IMR-90 (cell line): ENCODE measurements around the gene PLCH2. TPM values are rescaled to one million over a fixed set of nuclear protein-coding genes. Genes with fewer than 3 reads are reported as not detected.

Experiments
- ATAC-seq: fragments of 200-7000 bp; cut with Tn5 transposase; 2 replicates; pipeline ENCODE4 v1.9.1; 2020; ENCODE audit warnings: low read depth, mild to moderate bottlenecking, moderate library complexity
- BruUV-seq: library from RNA; stranded (reverse); fragments of 400-500 nt; replicated peaks from 2 replicates; lab custom pipeline; 2021; lab: Mats Ljungman, UMichigan
- CTCF ChIA-PET: fragments of 300-600 bp; formaldehyde crosslinking; extraction: SDS; loops from one replicate; lab custom pipeline; 2021; ENCODE audit warnings: antibody characterized with exemption; lab: Yijun Ruan, JAX
- POLR2A ChIA-PET: fragments of 300-600 bp; sonication (Branson Sonifier 250); formaldehyde crosslinking; loops from one replicate; lab custom pipeline; 2022; ENCODE audit warnings: antibody characterized with exemption; ENCODE audit not compliant: unreplicated experiment; lab: Charles Lee
- DNase-seq: peaks from one replicate; pipeline ENCODE4 v3.0.0; 2013
- H2AFZ ChIP-seq: replicated peaks from 2 replicates; pipeline ENCODE3; 2013; ENCODE audit warnings: low read length, mild to moderate bottlenecking; ENCODE audit not compliant: poor library complexity
- H2AK5ac ChIP-seq: 2 replicates; pipeline ENCODE4 v1.6.1; 2013; ENCODE audit warnings: low read depth, low read length, inconsistent platforms
- H2AK9ac ChIP-seq: replicated peaks from 2 replicates; pipeline ENCODE3; 2013; ENCODE audit warnings: mild to moderate bottlenecking, low read depth, low read length, moderate library complexity; ENCODE audit not compliant: poor library complexity
- H2BK120ac ChIP-seq: 2 replicates; pipeline ENCODE4 v1.6.1; 2013; ENCODE audit warnings: low read depth, low read length, inconsistent platforms
- H2BK15ac ChIP-seq: 3 replicates; pipeline ENCODE4 v1.6.1; 2013; ENCODE audit warnings: low read depth, low read length, inconsistent platforms
- H2BK20ac ChIP-seq: 2 replicates; pipeline ENCODE4 v1.6.1; 2013; ENCODE audit warnings: low read depth, mild to moderate bottlenecking, inconsistent platforms, low read length, moderate library complexity
- H2BK5ac ChIP-seq: 2 replicates; pipeline ENCODE4 v1.6.1; 2013; ENCODE audit warnings: mild to moderate bottlenecking, low read depth, low read length, inconsistent platforms; ENCODE audit not compliant: poor library complexity, severe bottlenecking
- H3K14ac ChIP-seq: replicated peaks from 2 replicates; pipeline ENCODE4 v1.6.1; 2013; ENCODE audit warnings: low read depth, low read length, inconsistent platforms
- H3K18ac ChIP-seq: 2 replicates; pipeline ENCODE4 v1.6.1; 2013; ENCODE audit warnings: low read depth, low read length, control low read depth
- H3K23ac ChIP-seq: 2 replicates; pipeline ENCODE4 v1.6.1; 2013; ENCODE audit warnings: low read depth, low read length, inconsistent platforms
- H3K27ac ChIP-seq: 2 replicates; pipeline ENCODE4 v1.5.1; 2013; ENCODE audit warnings: mild to moderate bottlenecking, control low read depth, low read length; ENCODE audit not compliant: insufficient read depth
- H3K27me3 ChIP-seq: 2 replicates; pipeline ENCODE4 v1.6.1; 2013; ENCODE audit warnings: low read length; ENCODE audit not compliant: control insufficient read depth, insufficient read depth
- H3K36me3 ChIP-seq: 2 replicates; pipeline ENCODE4 v1.6.1; 2013; ENCODE audit warnings: low read length, mixed read lengths; ENCODE audit not compliant: control insufficient read depth, insufficient read depth
- H3K4ac ChIP-seq: 2 replicates; pipeline ENCODE4 v1.6.1; 2013; ENCODE audit warnings: low read depth, low read length, inconsistent platforms
- H3K4me1 ChIP-seq: 2 replicates; pipeline ENCODE4 v1.6.1; 2013; ENCODE audit warnings: low read length, mixed read lengths; ENCODE audit not compliant: control insufficient read depth, insufficient read depth
- H3K4me2 ChIP-seq: 2 replicates; pipeline ENCODE4 v1.6.1; 2013; ENCODE audit warnings: low read depth, mild to moderate bottlenecking, control low read depth, low read length, moderate library complexity
- H3K4me3 ChIP-seq: 2 replicates; pipeline ENCODE4 v1.5.1; 2013; ENCODE audit warnings: low read depth, mild to moderate bottlenecking, control low read depth, low read length, moderate library complexity; ENCODE audit not compliant: insufficient read depth
- H3K56ac ChIP-seq: 2 replicates; pipeline ENCODE4 v1.6.1; 2013; ENCODE audit warnings: low read length, inconsistent platforms; ENCODE audit not compliant: insufficient read depth; ENCODE audit errors: extremely low read depth
- H3K79me1 ChIP-seq, 2 experiments: 2 replicates each; pipeline ENCODE4 v1.6.1; 2013; ENCODE audit warnings: low read length in 2 of 2, inconsistent platforms in 1 of 2, low read depth in 1 of 2
- H3K9ac ChIP-seq: 2 replicates; pipeline ENCODE4 v1.6.1; 2013; ENCODE audit warnings: low read depth, low read length, control low read depth
- H3K9me1 ChIP-seq: 2 replicates; pipeline ENCODE4 v1.6.1; 2013; ENCODE audit warnings: low read length, inconsistent platforms; ENCODE audit not compliant: insufficient read depth
- H3K9me3 ChIP-seq: 2 replicates; pipeline ENCODE4 v1.6.1; 2013; ENCODE audit warnings: low read length; ENCODE audit not compliant: control insufficient read depth, insufficient read depth
- H4K20me1 ChIP-seq: 2 replicates; pipeline ENCODE4 v1.6.1; 2013; ENCODE audit warnings: low read length, inconsistent platforms; ENCODE audit not compliant: insufficient read depth
- H4K5ac ChIP-seq: 2 replicates; pipeline ENCODE4 v1.6.1; 2013; ENCODE audit warnings: mild to moderate bottlenecking, low read depth, low read length, control low read depth
- H4K8ac ChIP-seq, 2 experiments: 2 replicates each; pipeline ENCODE4 v1.6.1; 2013; ENCODE audit warnings: low read depth in 2 of 2, low read length in 2 of 2, control low read depth in 1 of 2, inconsistent platforms in 1 of 2
- H4K91ac ChIP-seq: 2 replicates; pipeline ENCODE4 v1.6.1; 2013; ENCODE audit warnings: low read depth, low read length, inconsistent platforms; ENCODE audit not compliant: insufficient read depth
- BHLHE40 ChIP-seq: fragments of 150-350 bp; IDR thresholded peaks from 2 replicates; pipeline ENCODE4 v1.6.1; 2016; ENCODE audit warnings: mild to moderate bottlenecking, low read depth, low read length
- CEBPB ChIP-seq: IDR thresholded peaks from 2 replicates; pipeline ENCODE4 v1.6.1; 2012; ENCODE audit warnings: low read depth, low read length, improper control_type of control experiment
- CHD1 ChIP-seq: IDR thresholded peaks from 2 replicates; pipeline ENCODE4 v1.6.1; 2012; ENCODE audit warnings: low read depth, low read length, improper control_type of control experiment
- FOS ChIP-seq: fragments of 150-350 bp; IDR thresholded peaks from 2 replicates; pipeline ENCODE4 v1.6.1; 2016; ENCODE audit warnings: low read depth, low read length
- MAFK ChIP-seq: IDR thresholded peaks from 2 replicates; pipeline ENCODE4 v1.6.1; 2012; ENCODE audit warnings: low read depth, low read length, improper control_type of control experiment
- MAZ ChIP-seq: IDR thresholded peaks from 2 replicates; pipeline ENCODE4 v1.6.1; 2012; ENCODE audit warnings: low read depth, mild to moderate bottlenecking, low read length, improper control_type of control experiment, moderate library complexity, borderline replicate concordance
- MXI1 ChIP-seq: IDR thresholded peaks from 2 replicates; pipeline ENCODE4 v1.6.1; 2012; ENCODE audit warnings: low read depth, mild to moderate bottlenecking, low read length, moderate library complexity, borderline replicate concordance
- NFE2L2 ChIP-seq: fragments of 150-350 bp; IDR thresholded peaks from 2 replicates; pipeline ENCODE4 v1.6.1; 2016; ENCODE audit warnings: low read depth, mild to moderate bottlenecking, low read length
- POLR2A ChIP-seq: IDR thresholded peaks from 2 replicates; pipeline ENCODE4 v1.6.1; 2012; ENCODE audit warnings: mild to moderate bottlenecking, low read depth, low read length
- RAD21 ChIP-seq: IDR thresholded peaks from 2 replicates; pipeline ENCODE4 v1.6.1; 2012; ENCODE audit warnings: low read length, improper control_type of control experiment
- RCOR1 ChIP-seq: IDR thresholded peaks from 2 replicates; pipeline ENCODE4 v1.6.1; 2012; ENCODE audit warnings: mild to moderate bottlenecking, low read length, improper control_type of control experiment; ENCODE audit not compliant: insufficient replicate concordance
- RFX5 ChIP-seq: IDR thresholded peaks from 2 replicates; pipeline ENCODE4 v1.8.0; 2012; ENCODE audit warnings: low read depth, mild to moderate bottlenecking, low read length, moderate library complexity
- SMC3 ChIP-seq: fragments of 150-350 bp; IDR thresholded peaks from 2 replicates; pipeline ENCODE4 v1.6.1; 2016; ENCODE audit warnings: low read depth, mild to moderate bottlenecking, antibody characterized with exemption, low read length, moderate library complexity
- WGBS, 2 experiments: methylation state at CpG; one replicate each; pipeline versions ENCODE4 v1.1.5 to v1.1.7; 2013; ENCODE audit warnings: missing lambda C conversion rate in 2 of 2; ENCODE audit not compliant: insufficient read length in 1 of 2; ENCODE audit errors: extremely low coverage in 2 of 2; 5-methylcytosine and 5-hydroxymethylcytosine counted together
- dilution Hi-C: fragments of 300-500 bp; cut with HindIII; formaldehyde crosslinking; loops from one replicate; pipeline ENCODE4 v1.14.3; 2018; ENCODE audit warnings: low sequenced_read_pairs; ENCODE audit not compliant: unreplicated experiment
- in situ Hi-C: fragments of 300-500 bp; cut with MboI; formaldehyde crosslinking; loops from 3 replicates; pipeline ENCODE4 v1.14.3; 2019; ENCODE audit warnings: low sequenced_read_pairs, inconsistent platforms, mixed read lengths
- intact Hi-C: fragments of 100-400 bp; cut with micrococcal nuclease; formaldehyde crosslinking; loops from 2 replicates; pipeline ENCODE4 v1.10.0; 2022
- polyA plus RNA-seq, 3 experiments: library from polyadenylated mRNA; depleted of rRNA; stranded (reverse); fragments of >200 nt; gene quantifications; 2 replicates each; pipeline ENCODE4 v1.2.3, GENCODE V29; 2012; ENCODE audit warnings: low replicate concordance in 1 of 3
- total RNA-seq: library from RNA; depleted of rRNA; stranded (reverse); fragments of >200 nt; gene quantifications from 2 replicates; pipeline ENCODE4 v1.2.3, GENCODE V29; 2012
- TF ChIP-seq, protein P1 (sequence below): fragments of 150-350 bp; IDR thresholded peaks from 2 replicates; pipeline ENCODE4 v1.6.1; 2017; ENCODE audit warnings: mild to moderate bottlenecking, antibody characterized with exemption, low read length, low read depth
- TF ChIP-seq, protein P2 (sequence below): fragments of 150-350 bp; IDR thresholded peaks from 2 replicates; pipeline ENCODE4 v1.6.1; 2016; ENCODE audit warnings: low read depth, mild to moderate bottlenecking, low read length, moderate library complexity, borderline replicate concordance
- TF ChIP-seq, protein P3 (sequence below): conservative IDR thresholded peaks from 2 replicates; pipeline ENCODE4 v1.5.1; 2012; ENCODE audit warnings: mild to moderate bottlenecking, low read depth, low read length, improper control_type of control experiment

The PLCH2 gene
- total and polyA plus RNA-seq, 2 of the 4 experiments (the other 2 are of a cell fraction), result 0.18 to 1.9 TPM

DNA sequence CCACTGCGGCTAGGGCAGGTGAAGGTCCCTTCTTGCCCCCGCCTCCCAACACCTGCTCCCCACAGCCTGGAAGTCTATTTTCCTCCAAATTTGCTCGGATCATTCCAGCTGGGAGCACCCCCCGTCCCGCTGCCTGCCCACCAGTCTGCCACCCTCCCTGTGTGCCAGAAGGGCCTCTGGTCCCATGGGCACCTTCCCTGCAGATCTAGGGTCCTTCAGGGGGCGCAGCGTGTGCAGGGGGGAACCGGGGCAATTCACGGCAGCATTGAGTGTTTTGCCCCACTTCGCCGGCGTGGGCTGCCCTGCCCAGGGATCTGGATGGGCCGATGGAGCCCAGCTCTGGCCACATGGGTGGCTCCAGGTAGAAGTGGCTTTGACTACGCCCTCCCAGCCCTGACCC, 37.4 kb upstream of the PLCH2 start:
- no peaks in the 10 kb centered on the region for H3K79me1 ChIP-seq
- H3K18ac ChIP-seq, result no peak overlapping the region
- H2AFZ ChIP-seq, result no peak overlapping the region
- WGBS, 2 experiments, result 75% methylated on average over 8 of the region's 14 CpGs; no CpG with 5 or more reads in 1 of the 2 experiments
- no peak overlapping the region for H3K23ac ChIP-seq
- intact Hi-C loops (no loop called here), in situ Hi-C loops (loop anchor here (25.0 kb wide), 1 partner anchor 624 kb away; the partner anchor contains the start of gene PRDM16), dilution Hi-C loops (no loop called here)
- H3K27me3 ChIP-seq, result peaks cover 50% of the 10 kb centered on the region
- ChIA-PET CTCF (no interaction called here), POLR2A (no interaction called here)
- no peak overlapping the region for H3K4me3 ChIP-seq
- H2BK20ac ChIP-seq, result no peak overlapping the region
- H3K4me2 ChIP-seq, result no peak overlapping the region
- H2AK5ac ChIP-seq, result no peak overlapping the region
- H3K14ac ChIP-seq, result no peak overlapping the region
- no peak overlapping the region for H3K9ac ChIP-seq
- no peak overlapping the region for H4K8ac ChIP-seq
- no peak overlapping the region for H2BK120ac ChIP-seq
- no peak overlapping the region for H4K5ac ChIP-seq
- H3K56ac ChIP-seq, result no peak overlapping the region
- DNase-seq (no peak), ATAC-seq (no peak)
- H2BK15ac ChIP-seq, result no peak overlapping the region
- H2BK5ac ChIP-seq, result no peak overlapping the region
- TF ChIP-seq BHLHE40, result no peak
- TF ChIP-seq, protein P1, sequence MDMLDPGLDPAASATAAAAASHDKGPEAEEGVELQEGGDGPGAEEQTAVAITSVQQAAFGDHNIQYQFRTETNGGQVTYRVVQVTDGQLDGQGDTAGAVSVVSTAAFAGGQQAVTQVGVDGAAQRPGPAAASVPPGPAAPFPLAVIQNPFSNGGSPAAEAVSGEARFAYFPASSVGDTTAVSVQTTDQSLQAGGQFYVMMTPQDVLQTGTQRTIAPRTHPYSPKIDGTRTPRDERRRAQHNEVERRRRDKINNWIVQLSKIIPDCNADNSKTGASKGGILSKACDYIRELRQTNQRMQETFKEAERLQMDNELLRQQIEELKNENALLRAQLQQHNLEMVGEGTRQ, result no peak
- TF ChIP-seq POLR2A, result no peak
- no peak for TF ChIP-seq RAD21
- TF ChIP-seq, protein P2, sequence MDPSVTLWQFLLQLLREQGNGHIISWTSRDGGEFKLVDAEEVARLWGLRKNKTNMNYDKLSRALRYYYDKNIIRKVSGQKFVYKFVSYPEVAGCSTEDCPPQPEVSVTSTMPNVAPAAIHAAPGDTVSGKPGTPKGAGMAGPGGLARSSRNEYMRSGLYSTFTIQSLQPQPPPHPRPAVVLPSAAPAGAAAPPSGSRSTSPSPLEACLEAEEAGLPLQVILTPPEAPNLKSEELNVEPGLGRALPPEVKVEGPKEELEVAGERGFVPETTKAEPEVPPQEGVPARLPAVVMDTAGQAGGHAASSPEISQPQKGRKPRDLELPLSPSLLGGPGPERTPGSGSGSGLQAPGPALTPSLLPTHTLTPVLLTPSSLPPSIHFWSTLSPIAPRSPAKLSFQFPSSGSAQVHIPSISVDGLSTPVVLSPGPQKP, result no peak
- no peak for TF ChIP-seq MXI1
- no peak for TF ChIP-seq MAFK
- no peak for TF ChIP-seq FOS
- TF ChIP-seq CHD1, result no peak
- no peak for TF ChIP-seq CEBPB
- TF ChIP-seq SMC3, result no peak
- no peak for TF ChIP-seq MAZ
- no peak for TF ChIP-seq RCOR1
- no peak for TF ChIP-seq RFX5
- TF ChIP-seq, protein P3, sequence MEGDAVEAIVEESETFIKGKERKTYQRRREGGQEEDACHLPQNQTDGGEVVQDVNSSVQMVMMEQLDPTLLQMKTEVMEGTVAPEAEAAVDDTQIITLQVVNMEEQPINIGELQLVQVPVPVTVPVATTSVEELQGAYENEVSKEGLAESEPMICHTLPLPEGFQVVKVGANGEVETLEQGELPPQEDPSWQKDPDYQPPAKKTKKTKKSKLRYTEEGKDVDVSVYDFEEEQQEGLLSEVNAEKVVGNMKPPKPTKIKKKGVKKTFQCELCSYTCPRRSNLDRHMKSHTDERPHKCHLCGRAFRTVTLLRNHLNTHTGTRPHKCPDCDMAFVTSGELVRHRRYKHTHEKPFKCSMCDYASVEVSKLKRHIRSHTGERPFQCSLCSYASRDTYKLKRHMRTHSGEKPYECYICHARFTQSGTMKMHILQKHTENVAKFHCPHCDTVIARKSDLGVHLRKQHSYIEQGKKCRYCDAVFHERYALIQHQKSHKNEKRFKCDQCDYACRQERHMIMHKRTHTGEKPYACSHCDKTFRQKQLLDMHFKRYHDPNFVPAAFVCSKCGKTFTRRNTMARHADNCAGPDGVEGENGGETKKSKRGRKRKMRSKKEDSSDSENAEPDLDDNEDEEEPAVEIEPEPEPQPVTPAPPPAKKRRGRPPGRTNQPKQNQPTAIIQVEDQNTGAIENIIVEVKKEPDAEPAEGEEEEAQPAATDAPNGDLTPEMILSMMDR, result no peak
- no peak for TF ChIP-seq NFE2L2
- no peaks in the 10 kb centered on the region for H3K9me3 ChIP-seq
- no peaks in the 10 kb centered on the region for H3K4me1 ChIP-seq
- H3K9me1 ChIP-seq, result no peaks in the 10 kb centered on the region
- no peaks in the 10 kb centered on the region for H3K36me3 ChIP-seq
- no TSS peak for BruUV-seq
- H3K27ac ChIP-seq, result no peak overlapping the region
- H2AK9ac ChIP-seq, result no peak overlapping the region
- H4K91ac ChIP-seq, result no peak overlapping the region
- no peaks in the 10 kb centered on the region for H4K20me1 ChIP-seq
- no peak overlapping the region for H3K4ac ChIP-seq
